Left renal pelvis (tissue), 4 donors: ENCODE measurements around the gene ZNF121. TPM values are rescaled to one million over a fixed set of nuclear protein-coding genes. Genes with fewer than 3 reads are reported as not detected.
"Not testable (repeated sequence)": the region's sequence is repeated elsewhere in the genome, so short reads cannot be mapped to it uniquely, and the experiment has no call there.

ENCODE experiments used
- DNase-seq, 4 donors: peaks; one replicate each; pipeline ENCODE4 v3.0.0-alpha.2; 2013; ENCODE audit warnings: low read depth in 4 of 4, low spot score in 3 of 4
- polyA plus RNA-seq, 4 donors: library from polyadenylated mRNA; unstranded; fragments of 120-200 nt; gene quantifications; one replicate each; pipeline ENCODE4 v1.2.1, GENCODE V29; 2013; ENCODE audit not compliant: insufficient read length in 4 of 4

ZNF121 gene
- polyA plus RNA-seq, 4 donors = 9.5 to 24.3 (median 20.4) TPM

DNA sequence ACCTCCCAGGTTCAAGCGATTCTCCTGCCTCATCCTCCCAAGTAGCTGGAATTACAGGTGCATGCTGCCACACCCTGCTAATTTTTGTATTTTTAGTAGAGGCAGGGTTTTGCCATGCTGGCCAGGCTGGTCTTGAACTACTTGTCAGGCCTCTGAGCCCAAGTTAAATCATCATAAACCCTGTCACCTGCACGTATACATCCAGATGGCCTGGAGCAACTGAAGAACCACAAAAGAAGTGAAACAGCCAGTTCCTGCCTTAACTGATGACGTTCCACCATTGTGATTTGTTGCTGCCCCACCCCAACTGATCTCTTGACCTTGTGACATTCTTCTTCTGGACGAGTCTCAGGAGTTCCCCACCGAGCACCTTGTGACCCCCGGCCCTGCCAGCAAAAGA lies 45.1 kb downstream of the ZNF121 start:
- DNase-seq = not testable (repeated sequence)

DNA sequence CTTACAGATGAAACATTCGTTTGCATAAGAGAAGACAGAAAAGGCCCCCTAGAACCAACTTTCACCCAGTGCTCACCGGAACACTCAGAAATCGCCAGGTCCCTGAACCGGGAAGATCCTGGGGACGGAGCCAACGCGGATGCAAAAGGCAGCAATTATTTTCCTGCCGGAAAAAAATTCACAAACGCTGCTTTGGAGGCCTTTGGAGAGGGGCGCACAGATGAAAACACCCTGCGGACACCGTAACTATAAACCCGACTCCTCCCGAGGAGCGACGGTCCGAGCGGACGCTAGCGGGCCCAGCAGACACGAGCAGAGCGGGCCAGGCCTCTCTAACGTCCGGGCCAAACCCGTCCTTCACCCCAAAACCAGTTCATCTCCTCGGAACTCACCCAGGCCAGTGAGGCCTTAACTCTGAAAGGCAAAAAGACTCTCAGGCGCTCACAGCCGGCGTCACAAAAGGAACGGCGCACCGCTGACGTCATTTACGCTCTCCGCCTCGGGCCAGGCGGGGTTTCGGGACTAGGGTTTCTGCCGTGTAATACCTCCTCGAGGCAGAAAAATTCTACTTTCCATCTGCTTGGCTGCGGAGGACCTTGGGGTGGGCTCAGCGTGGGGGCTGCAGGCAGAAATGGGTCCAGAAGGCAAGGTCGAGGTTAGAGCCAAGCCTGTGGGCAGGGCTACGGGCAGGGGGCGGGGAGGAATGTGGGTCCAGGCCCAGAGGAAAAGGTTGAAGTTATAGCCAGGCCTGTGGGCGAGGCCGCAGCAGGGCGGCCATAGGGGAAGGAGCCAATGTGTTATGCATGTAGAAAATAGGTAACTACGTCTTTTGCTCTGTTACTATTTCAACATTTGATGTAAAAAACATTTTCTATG lies 45.9 kb downstream of the ZNF121 start, which contains the start of gene ZNF426:
TSS of gene ZNF426 (minus strand) at position 463 of the 876 bp plus-strand sequence. CDS start 2,413 bp downstream, outside the sequence.
- peak; percentile 83 to 92 (median 84) for DNase-seq

DNA sequence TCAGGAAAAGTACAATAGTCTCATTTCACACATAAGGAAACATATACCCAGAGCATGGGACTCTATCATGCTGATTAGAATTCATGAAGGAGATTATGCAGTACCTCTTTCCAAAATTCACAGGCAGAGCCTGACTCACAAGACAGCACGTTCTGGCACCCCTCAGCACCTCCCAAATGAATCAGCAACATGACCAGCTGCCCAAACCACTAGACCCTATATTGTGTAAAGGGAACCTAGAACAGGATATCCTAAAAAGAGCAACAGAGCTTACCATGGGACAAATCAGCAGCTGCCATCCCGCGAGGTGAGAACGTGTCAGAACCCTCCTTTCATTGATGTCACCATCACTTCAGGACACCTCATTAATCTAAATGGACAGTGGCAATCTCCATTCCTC lies 48.4 kb downstream of the ZNF121 start:
- no peak for DNase-seq

DNA sequence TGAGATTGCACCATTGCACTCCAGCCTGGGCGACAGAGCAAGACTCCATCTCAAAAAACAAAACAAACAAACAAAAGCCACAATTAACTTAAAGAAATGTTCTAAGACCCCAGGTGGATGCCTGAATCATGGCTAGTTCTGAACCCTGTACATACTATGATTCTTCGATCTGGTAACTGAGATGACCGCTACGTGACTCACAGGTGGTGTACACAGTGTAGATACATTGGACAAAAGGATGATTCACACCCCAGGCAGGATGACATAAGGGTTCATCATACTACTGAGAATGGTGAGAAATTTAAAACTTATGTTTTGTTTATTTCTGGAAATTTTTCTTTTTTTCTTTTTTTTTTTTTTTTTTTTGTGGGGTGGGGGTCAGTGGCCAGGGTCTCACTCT lies 52.4 kb downstream of the ZNF121 start:
- DNase-seq = no peak

DNA sequence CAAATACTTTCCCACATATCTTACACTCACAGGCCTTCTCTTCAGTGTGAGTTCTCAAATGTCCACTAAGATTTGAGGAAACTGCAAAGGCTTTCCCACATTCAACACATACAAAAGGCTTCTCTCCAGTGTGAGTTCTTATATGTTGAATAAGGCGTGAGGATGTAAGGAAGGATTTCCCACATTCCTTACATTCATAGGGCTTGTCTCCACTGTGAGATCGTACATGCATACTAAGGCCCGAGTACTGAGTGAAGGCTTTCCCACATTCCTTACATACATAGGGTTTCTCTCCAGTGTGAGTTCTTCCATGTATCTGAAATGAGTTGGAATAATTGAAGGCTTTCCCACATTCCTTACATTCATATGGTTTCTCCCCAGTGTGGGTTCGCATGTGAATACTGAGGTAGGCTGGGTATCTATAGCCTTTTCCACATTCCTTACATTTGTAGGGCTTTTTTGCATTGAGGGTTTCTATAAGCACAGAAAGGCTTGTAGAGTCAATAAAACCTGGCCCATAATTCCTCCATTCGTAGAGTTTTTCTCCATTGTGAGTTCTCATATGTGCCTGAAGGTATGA lies 55.5 kb downstream of the ZNF121 start:
- DNase-seq = no peak

DNA sequence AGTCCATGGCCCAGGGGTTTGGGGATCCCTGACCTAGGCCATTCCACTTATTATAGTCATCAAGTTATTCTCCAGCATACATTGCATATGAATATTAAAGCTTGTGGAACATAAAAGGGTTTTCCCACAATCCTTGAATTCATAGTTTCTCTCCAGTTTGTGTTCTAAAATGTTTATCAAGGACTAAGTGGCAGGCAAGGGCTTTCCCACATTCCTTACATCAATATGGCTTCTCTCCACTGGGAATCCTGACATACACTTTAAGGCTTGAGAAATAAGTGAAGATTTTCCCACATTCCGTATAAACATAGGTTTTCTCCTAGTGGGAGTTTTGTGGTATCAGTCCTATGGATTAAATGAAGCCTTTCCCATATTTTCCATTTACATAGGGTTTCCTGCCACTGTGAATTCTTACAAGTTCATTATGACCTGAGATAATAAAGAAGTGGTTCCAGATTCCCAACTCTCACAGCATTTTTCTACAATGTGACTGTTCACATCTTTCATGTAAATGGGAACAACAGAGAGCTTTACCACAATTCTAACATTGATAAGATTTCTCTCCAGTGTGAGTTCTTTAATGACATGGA lies 60.3 kb downstream of the ZNF121 start:
- DNase-seq = no peak

Other genes with a start within 250 kb of the ZNF121 start
- 10 to 100 TPM; 10.9 to 12.6 (median 11.2) TPM for gene ZNF177, start 221.5 kb downstream of the ZNF121 start, polyA plus RNA-seq
- 10 to 100 TPM; 32.7 to 60.9 (median 40.1) TPM for gene ZNF266, start 148.9 kb downstream of the ZNF121 start, polyA plus RNA-seq
- under 1 TPM; 0.26 to 0.90 (median 0.66) TPM for gene ZNF560, start 85.9 kb downstream of the ZNF121 start, polyA plus RNA-seq
- gene ZNF426, start 45.9 kb downstream of the ZNF121 start, polyA plus RNA-seq = 10 to 100 TPM; 19.6 to 27.5 (median 23.0) TPM
- 10 to 100 TPM; 53.9 to 62.5 (median 61.6) TPM for gene ZNF561, start 36.7 kb upstream of the ZNF121 start, polyA plus RNA-seq
- gene ZNF562, start 90.6 kb upstream of the ZNF121 start, polyA plus RNA-seq = 10 to 100 TPM; 20.9 to 28.0 (median 24.9) TPM
- gene ZNF846, start 184.2 kb upstream of the ZNF121 start, polyA plus RNA-seq = 10 to 100 TPM; 16.3 to 34.3 (median 21.7) TPM
- 10 to 100 TPM; 26.2 to 39.6 (median 30.9) TPM for gene FBXL12, start 234.6 kb upstream of the ZNF121 start, polyA plus RNA-seq
- 100 to 1,000 TPM; 217 to 297 (median 282) TPM for gene UBL5, start 243.4 kb upstream of the ZNF121 start, polyA plus RNA-seq